Fibroblast of lung (primary cell): ENCODE results near the gene FRMD4A. TPM values are rescaled to one million over a fixed set of nuclear protein-coding genes. Genes with fewer than 3 reads are reported as not detected.
A peak's percentile ranks its signal among the peaks of the same experiment; 100 is the strongest.

ENCODE experiments used
- DNase-seq, 2 donors: peaks; one replicate each; pipeline versions ENCODE4 v3.0.0 to v3.0.0-alpha.2; 2010; ENCODE audit warnings: low read depth in 2 of 2
- H2AFZ ChIP-seq: 2 replicates; pipeline ENCODE4 v1.5.1; 2012; ENCODE audit warnings: low read length, control low read depth, inconsistent platforms
- H3K27ac ChIP-seq: 2 replicates; pipeline ENCODE4 v1.5.1; 2011; ENCODE audit warnings: low read length, control low read depth; ENCODE audit not compliant: insufficient read depth
- H3K27me3 ChIP-seq: 2 replicates; pipeline ENCODE4 v1.5.1; 2011; ENCODE audit warnings: mild to moderate bottlenecking, low read length; ENCODE audit not compliant: control insufficient read depth, insufficient read depth
- H3K36me3 ChIP-seq: 2 replicates; pipeline ENCODE4 v1.5.1; 2011; ENCODE audit warnings: low read length; ENCODE audit not compliant: control insufficient read depth, insufficient read depth
- H3K4me1 ChIP-seq: 2 replicates; pipeline ENCODE4 v1.5.1; 2011; ENCODE audit warnings: low read length; ENCODE audit not compliant: control insufficient read depth, insufficient read depth; ENCODE audit errors: extremely low read depth
- H3K4me2 ChIP-seq: 2 replicates; pipeline ENCODE4 v1.5.1; 2011; ENCODE audit warnings: low read length, control low read depth; ENCODE audit not compliant: insufficient read depth; ENCODE audit errors: extremely low read depth
- H3K4me3 ChIP-seq, 4 experiments: fragments of 200-600 bp in 1 of 4; sonication (generic) in 1 of 4; replicated peaks in 1 of 4; 2 replicates each; pipeline ENCODE4 v1.5.1; 2011 to 2016; ENCODE audit warnings: low read length in 4 of 4, low read depth in 3 of 4, mild to moderate bottlenecking in 3 of 4, control low read depth in 2 of 4, inconsistent platforms in 1 of 4, mixed read lengths in 1 of 4; ENCODE audit not compliant: insufficient read depth in 1 of 4; ENCODE audit errors: control extremely low read depth in 1 of 4
- H3K79me2 ChIP-seq: 2 replicates; pipeline ENCODE4 v1.5.1; 2012; ENCODE audit warnings: mild to moderate bottlenecking, low read length, inconsistent platforms; ENCODE audit not compliant: control insufficient read depth, insufficient read depth
- H3K9ac ChIP-seq: 2 replicates; pipeline ENCODE4 v1.5.1; 2011; ENCODE audit warnings: mild to moderate bottlenecking, low read length, control low read depth; ENCODE audit not compliant: insufficient read depth
- H3K9me3 ChIP-seq: 2 replicates; pipeline ENCODE4 v1.5.1; 2012; ENCODE audit warnings: low read depth, low read length; ENCODE audit not compliant: control insufficient read depth, insufficient read depth
- H4K20me1 ChIP-seq: 2 replicates; pipeline ENCODE4 v1.5.1; 2011; ENCODE audit warnings: low read length; ENCODE audit not compliant: control insufficient read depth, insufficient read depth; ENCODE audit errors: extremely low read depth
- CTCF ChIP-seq, 2 donors: IDR thresholded peaks in 1 of 2; conservative IDR thresholded peaks in 1 of 2; 1 replicate in 1 of 2; 2 replicates in 1 of 2; pipeline ENCODE4 v1.5.1; 2011 to 2012; ENCODE audit warnings: low read length in 2 of 2, control low read depth in 1 of 2, inconsistent platforms in 1 of 2, low read depth in 1 of 2, mild to moderate bottlenecking in 1 of 2
- EZH2 ChIP-seq: IDR thresholded peaks from 2 replicates; pipeline ENCODE4 v1.5.1; 2012; ENCODE audit warnings: low read length, control low read depth, mild to moderate bottlenecking; ENCODE audit errors: missing control alignments
- polyA plus RNA-seq, 2 donors: library from polyadenylated mRNA; depleted of rRNA in 1 of 2; stranded (reverse) in 1 of 2; unstranded in 1 of 2; fragments of >200 nt; gene quantifications; 2 replicates each; pipeline ENCODE4 v1.2.1, GENCODE V29; 2011 to 2012; ENCODE audit warnings: missing spikeins in 1 of 2
- total RNA-seq: library from RNA; depleted of rRNA; stranded (reverse); fragments of >200 nt; gene quantifications from 2 replicates; pipeline ENCODE4 v1.2.1, GENCODE V29; 2014

The FRMD4A gene
- total and polyA plus RNA-seq, 2 donors (not counting 1 experiment from before 2014, with no cell fraction given): 26.9 to 63.6 TPM

DNA sequence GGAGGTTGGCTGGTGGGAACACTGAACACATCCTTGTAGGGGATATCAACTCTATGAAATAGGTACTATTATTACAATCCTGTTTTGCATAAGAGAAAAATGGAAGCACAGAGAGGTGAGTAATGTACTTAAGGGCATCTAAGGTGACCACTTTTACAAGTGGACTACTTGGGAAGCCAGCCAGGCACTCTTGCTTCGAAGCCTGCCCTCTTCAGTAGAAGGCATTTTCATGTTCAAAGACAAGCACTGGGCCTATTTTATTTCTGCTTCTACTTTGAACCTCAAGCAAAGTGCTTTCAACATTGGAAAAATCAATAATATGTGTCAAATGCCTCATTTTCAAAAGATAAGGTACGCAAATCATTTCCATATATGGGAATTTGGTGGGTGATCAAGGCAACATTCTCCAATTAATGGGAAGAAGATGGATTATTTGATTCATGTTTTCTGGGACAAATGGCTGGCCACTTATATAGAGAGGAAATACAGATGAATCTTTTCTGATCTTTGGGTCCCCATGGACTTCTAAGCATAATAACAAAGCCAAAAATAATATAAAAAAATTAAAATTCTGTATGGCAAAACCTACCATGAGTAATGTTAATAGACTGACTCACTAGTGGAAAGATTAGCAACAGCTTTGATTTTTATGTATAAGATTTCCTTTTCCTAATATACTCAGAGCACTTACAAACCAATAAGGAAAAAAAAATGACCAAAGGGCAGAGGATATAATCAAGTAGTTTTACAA is 270.2 kb downstream of the FRMD4A start:
- peaks cover 2% of the 10 kb centered on the region for H3K4me1 ChIP-seq
- H3K4me3 ChIP-seq: no peak overlapping the region
- no peaks in the 10 kb centered on the region for H3K27me3 ChIP-seq
- TF ChIP-seq EZH2: no peak
- TF ChIP-seq CTCF (conservative IDR thresholded peaks at IDR 0.05 in 1 of 2, IDR thresholded peaks at IDR 0.05 in 1 of 2; ENCODE audit: low read depth in 1 of 2, low read length in 2 of 2): no peak
- DNase-seq: peak in 1 of 2 donors; percentile 50
- H4K20me1 ChIP-seq: no peaks in the 10 kb centered on the region
- no peaks in the 10 kb centered on the region for H3K79me2 ChIP-seq
- H3K27ac ChIP-seq: no peak overlapping the region
- no peaks in the 10 kb centered on the region for H3K9me3 ChIP-seq
- H3K4me2 ChIP-seq: no peak overlapping the region
- H2AFZ ChIP-seq: no peak overlapping the region
- no peak overlapping the region for H3K9ac ChIP-seq
- no peaks in the 10 kb centered on the region for H3K36me3 ChIP-seq

- no peak for TF ChIP-seq EZH2
- no peak for TF ChIP-seq CTCF (conservative IDR thresholded peaks at IDR 0.05 in 1 of 2, IDR thresholded peaks at IDR 0.05 in 1 of 2; ENCODE audit: low read depth in 1 of 2, low read length in 2 of 2)
- Histone ChIP-seq H3K9ac (no peak overlapping the region), H2AFZ (no peak overlapping the region), H4K20me1 (no peaks in the 10 kb centered on the region), H3K4me1 (peaks cover 2% of the 10 kb centered on the region), H3K9me3 (no peaks in the 10 kb centered on the region), H3K27me3 (no peaks in the 10 kb centered on the region), H3K27ac (peak overlapping the region; percentile 24), H3K79me2 (no peaks in the 10 kb centered on the region), H3K4me3 (no peak overlapping the region), H3K36me3 (no peaks in the 10 kb centered on the region), H3K4me2 (no peak overlapping the region)
- DNase-seq: peak; percentile 76 to 93
Measured at GRCh38 chr10:14056610-14057332, 274.0 kb downstream of the FRMD4A start.

GRCh38 chr10:14052931-14053330 is 277.8 kb downstream of the FRMD4A start:
- H3K27me3 ChIP-seq: no peaks in the 10 kb centered on the region
- H3K4me2 ChIP-seq: no peak overlapping the region
- no peak overlapping the region for H3K4me3 ChIP-seq
- no peak overlapping the region for H2AFZ ChIP-seq
- H3K4me1 ChIP-seq: peaks cover 2% of the 10 kb centered on the region
- no peak overlapping the region for H3K9ac ChIP-seq
- TF ChIP-seq EZH2 (no peak), CTCF (conservative IDR thresholded peaks at IDR 0.05 in 1 of 2, IDR thresholded peaks at IDR 0.05 in 1 of 2; ENCODE audit: low read depth in 1 of 2, low read length in 2 of 2) (no peak)
- H3K27ac ChIP-seq: no peak overlapping the region
- DNase-seq: no peak
- H3K79me2 ChIP-seq: no peaks in the 10 kb centered on the region
- H4K20me1 ChIP-seq: no peaks in the 10 kb centered on the region
- no peaks in the 10 kb centered on the region for H3K36me3 ChIP-seq
- H3K9me3 ChIP-seq: no peaks in the 10 kb centered on the region
